ENCODE measurements around the gene FBRSL1.

GRCh38 chr12:132469423-132469822 is 20.5 kb upstream of the FBRSL1 start:
- TF ChIP-seq CTCF (IDR thresholded peaks at IDR 0.05) (no peak), POLR2A (IDR thresholded peaks at IDR 0.05) (no peak)

All from heart left ventricle (tissue), 13 donors.